Measurements from ENCODE around the gene EEF1AKMT3.
"Not testable (repeated sequence)": the region's sequence is repeated elsewhere in the genome, so short reads cannot be mapped to it uniquely, and the experiment has no call there.

The EEF1AKMT3 gene

GRCh38 chr12:57771236-57771872 lies 1.1 kb upstream of the EEF1AKMT3 start:
- DNase-seq: peak; percentile 88 to 91
- H3K4me3 ChIP-seq: peak overlapping the region; percentile 68 to 90
- peak overlapping the region; percentile 91 to 92 for H3K27ac ChIP-seq
- H3K36me3 ChIP-seq: peaks cover 0 to 29% (median 12%) of the 10 kb centered on the region in 3 donors
- TF ChIP-seq, protein P1, sequence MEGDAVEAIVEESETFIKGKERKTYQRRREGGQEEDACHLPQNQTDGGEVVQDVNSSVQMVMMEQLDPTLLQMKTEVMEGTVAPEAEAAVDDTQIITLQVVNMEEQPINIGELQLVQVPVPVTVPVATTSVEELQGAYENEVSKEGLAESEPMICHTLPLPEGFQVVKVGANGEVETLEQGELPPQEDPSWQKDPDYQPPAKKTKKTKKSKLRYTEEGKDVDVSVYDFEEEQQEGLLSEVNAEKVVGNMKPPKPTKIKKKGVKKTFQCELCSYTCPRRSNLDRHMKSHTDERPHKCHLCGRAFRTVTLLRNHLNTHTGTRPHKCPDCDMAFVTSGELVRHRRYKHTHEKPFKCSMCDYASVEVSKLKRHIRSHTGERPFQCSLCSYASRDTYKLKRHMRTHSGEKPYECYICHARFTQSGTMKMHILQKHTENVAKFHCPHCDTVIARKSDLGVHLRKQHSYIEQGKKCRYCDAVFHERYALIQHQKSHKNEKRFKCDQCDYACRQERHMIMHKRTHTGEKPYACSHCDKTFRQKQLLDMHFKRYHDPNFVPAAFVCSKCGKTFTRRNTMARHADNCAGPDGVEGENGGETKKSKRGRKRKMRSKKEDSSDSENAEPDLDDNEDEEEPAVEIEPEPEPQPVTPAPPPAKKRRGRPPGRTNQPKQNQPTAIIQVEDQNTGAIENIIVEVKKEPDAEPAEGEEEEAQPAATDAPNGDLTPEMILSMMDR (IDR thresholded peaks at IDR 0.05): no peak
- H3K27me3 ChIP-seq: no peaks in the 10 kb centered on the region
- intact Hi-C loops (cut with DNase I; ENCODE audit: low total_unique reads): no loop called here
- peaks cover 0 to 32% (median 25%) of the 10 kb centered on the region in 4 donors for H3K4me1 ChIP-seq
- no peaks in the 10 kb centered on the region for H3K9me3 ChIP-seq

DNA sequence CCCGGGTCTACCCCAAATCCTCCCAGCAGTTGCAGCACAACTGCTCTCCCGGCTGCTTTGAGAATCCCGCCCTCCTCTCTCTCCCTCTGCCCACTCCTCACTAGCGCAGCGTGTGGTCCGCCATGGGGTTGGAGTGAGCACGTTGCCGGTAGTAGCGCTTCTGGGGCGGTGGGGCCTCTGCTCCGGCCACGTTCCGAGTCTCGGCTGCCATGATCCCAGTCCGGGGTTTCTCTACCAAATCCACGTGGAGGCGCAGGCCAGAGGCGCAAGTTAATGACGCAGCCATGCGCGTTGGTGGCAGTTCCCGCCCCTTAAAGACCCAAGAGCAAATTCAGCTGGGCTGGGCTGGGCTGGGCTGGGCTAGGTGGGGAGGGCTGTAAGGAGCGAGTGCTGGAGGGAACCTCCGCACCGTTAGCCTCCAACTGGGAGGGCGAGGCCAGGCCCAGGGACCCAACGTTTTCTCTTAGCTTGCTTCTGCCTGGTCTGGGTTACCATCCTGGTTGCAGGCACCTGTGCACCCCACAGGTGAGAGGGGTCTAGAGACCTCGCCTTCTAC lies 463 bp upstream of the EEF1AKMT3 start, which contains the start of gene METTL1:
METTL1 (minus strand) TSS at position 233 of the 556 bp plus-strand sequence; CDS start at position 211, 22 bp downstream.
- Histone ChIP-seq H3K27ac (peak within 1 kb of the TSS; percentile 91 to 92), H3K36me3 (peaks cover 0 to 31% (median 12%) of the 10 kb centered on the region in 3 donors), H3K4me1 (peaks cover 0 to 26% (median 20%) of the 10 kb centered on the region in 4 donors), H3K9me3 (no peaks in the 10 kb centered on the region), H3K27me3 (no peaks in the 10 kb centered on the region), H3K4me3 (peak within 1 kb of the TSS; percentile 68 to 90)
- intact Hi-C loops (cut with DNase I; ENCODE audit: low total_unique reads): no loop called here
- peak; percentile 96 to 97 for DNase-seq
- TF ChIP-seq, protein P1 (IDR thresholded peaks at IDR 0.05): no peak

GRCh38 chr12:57774634-57775033 lies 2.2 kb downstream of the EEF1AKMT3 start:
- peak in 1 of 2 donors; percentile 27 for DNase-seq
- peaks cover 0 to 21% (median 16%) of the 10 kb centered on the region in 4 donors for H3K4me1 ChIP-seq
- H3K9me3 ChIP-seq; intact Hi-C loops (cut with DNase I; ENCODE audit: low total_unique reads); H3K27ac ChIP-seq; H3K4me3 ChIP-seq; H3K27me3 ChIP-seq: not testable (repeated sequence)
- peaks cover 0 to 18% (median under 1%) of the 10 kb centered on the region in 3 donors for H3K36me3 ChIP-seq

- H3K9me3 ChIP-seq: no peaks in the 10 kb centered on the region
- DNase-seq: no peak
- no peak overlapping the region for H3K4me3 ChIP-seq
- peaks cover 0 to 21% (median 16%) of the 10 kb centered on the region in 4 donors for H3K4me1 ChIP-seq
- peaks cover 0 to 20% (median 0%) of the 10 kb centered on the region in 3 donors for H3K36me3 ChIP-seq
- TF ChIP-seq, protein P1 (IDR thresholded peaks at IDR 0.05): no peak
- H3K27me3 ChIP-seq: no peaks in the 10 kb centered on the region
- H3K27ac ChIP-seq: no peak overlapping the region
- intact Hi-C loops (cut with DNase I; ENCODE audit: low total_unique reads): no loop called here
These were observed 2.6 kb downstream of the EEF1AKMT3 start for GRCh38 chr12:57775044-57775443.

- H3K27me3 ChIP-seq: no peaks in the 10 kb centered on the region
- intact Hi-C loops (cut with DNase I; ENCODE audit: low total_unique reads): no loop called here
- TF ChIP-seq, protein P1 (IDR thresholded peaks at IDR 0.05): no peak
- peaks cover 0 to 27% (median 0%) of the 10 kb centered on the region in 3 donors for H3K36me3 ChIP-seq
- peaks cover 0 to 20% (median 15%) of the 10 kb centered on the region in 4 donors for H3K4me1 ChIP-seq
- no peaks in the 10 kb centered on the region for H3K9me3 ChIP-seq
- no peak for DNase-seq
- H3K4me3 ChIP-seq: no peak overlapping the region
- no peak overlapping the region for H3K27ac ChIP-seq
These were observed 3.3 kb downstream of the EEF1AKMT3 start for GRCh38 chr12:57775563-57776246.

GRCh38 chr12:57776247-57776587 lies 3.8 kb downstream of the EEF1AKMT3 start:
- intact Hi-C loops (cut with DNase I; ENCODE audit: low total_unique reads): no loop called here
- H3K27ac ChIP-seq: no peak overlapping the region
- H3K27me3 ChIP-seq: no peaks in the 10 kb centered on the region
- TF ChIP-seq, protein P1 (IDR thresholded peaks at IDR 0.05): no peak
- no peak for DNase-seq
- no peaks in the 10 kb centered on the region for H3K9me3 ChIP-seq
- peaks cover 0 to 14% (median 11%) of the 10 kb centered on the region in 4 donors for H3K4me1 ChIP-seq
- no peak overlapping the region for H3K4me3 ChIP-seq
- H3K36me3 ChIP-seq: peaks cover 0 to 32% (median 0%) of the 10 kb centered on the region in 3 donors
